Measurements from ENCODE around the gene CAPNS2. TPM values are rescaled to one million over a fixed set of nuclear protein-coding genes. Genes with fewer than 3 reads are reported as not detected.

The CAPNS2 gene
- 42.5 TPM for total RNA-seq

DNA sequence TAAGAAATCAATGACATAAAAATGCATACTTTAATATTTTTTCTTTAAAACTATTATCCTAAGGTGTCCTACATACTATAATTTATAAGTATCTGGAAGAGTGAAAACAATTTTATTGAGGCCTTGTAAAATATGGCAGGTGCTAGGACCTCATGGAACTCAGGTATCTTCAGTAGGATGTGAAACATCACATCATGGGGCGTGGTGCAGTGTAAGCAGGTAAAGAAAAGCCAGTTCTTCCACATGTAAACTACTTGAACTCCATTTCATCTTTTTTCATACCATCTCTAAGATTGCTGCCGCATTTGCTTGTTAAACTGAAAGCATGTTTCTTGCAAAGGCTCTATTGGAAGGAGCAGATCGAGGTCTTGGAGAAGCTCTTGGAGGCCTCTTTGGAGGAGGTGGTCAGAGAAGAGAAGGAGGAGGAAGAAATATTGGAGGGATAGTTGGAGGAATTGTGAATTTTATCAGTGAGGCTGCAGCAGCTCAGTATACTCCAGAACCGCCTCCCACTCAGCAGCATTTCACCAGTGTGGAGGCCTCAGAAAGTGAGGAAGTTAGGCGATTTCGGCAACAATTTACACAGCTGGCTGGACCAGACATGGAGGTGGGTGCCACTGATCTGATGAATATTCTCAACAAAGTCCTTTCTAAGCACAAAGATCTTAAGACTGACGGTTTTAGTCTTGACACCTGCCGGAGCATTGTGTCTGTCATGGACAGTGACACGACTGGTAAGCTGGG lies at the start of gene CAPNS2:
CAPNS2 (plus strand) TSS at position 253 of the 744 bp plus-strand sequence; CDS start at position 326, 73 bp downstream.
- peak; percentile 44 for DNase-seq (ENCODE audit: low spot score)

DNA sequence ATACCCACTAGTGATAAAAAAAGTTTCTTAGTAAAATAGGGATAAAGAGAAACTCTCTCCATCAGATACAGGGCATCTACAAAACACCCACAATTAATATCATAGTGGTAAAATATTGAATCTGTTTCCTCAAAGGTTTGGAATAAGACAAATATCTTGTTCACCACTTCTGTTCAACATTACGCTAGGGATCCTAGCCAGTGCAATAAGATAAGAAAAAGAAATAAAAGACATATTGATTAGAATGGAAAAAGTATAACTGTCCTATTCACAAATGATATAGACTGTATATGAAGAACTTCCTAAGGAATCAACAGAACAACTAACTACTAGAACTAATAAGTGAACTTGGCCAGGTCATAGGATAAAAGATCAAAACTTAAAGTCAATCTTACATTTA lies 44.7 kb upstream of the CAPNS2 start:
- no peak for DNase-seq (ENCODE audit: low spot score)

DNA sequence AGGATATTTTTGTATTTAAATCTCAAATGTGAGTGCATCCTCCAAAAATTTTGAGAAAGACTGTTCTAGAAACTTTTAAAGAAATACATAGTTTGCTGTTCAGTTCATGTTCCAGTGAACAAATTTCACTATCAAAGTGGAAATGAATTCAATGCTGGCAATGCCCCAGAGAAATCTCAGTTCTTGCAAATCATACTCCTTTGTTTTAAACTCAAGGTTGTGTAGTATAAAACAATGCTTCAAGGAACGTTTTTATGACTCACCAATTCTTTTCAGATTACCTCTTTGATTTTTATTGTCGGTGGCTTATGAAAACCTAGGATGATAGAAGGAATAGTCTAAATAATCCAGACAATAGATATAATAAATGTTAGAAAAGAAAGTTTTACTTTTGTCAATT lies 40.0 kb upstream of the CAPNS2 start:
- no peak for DNase-seq (ENCODE audit: low spot score)

DNA sequence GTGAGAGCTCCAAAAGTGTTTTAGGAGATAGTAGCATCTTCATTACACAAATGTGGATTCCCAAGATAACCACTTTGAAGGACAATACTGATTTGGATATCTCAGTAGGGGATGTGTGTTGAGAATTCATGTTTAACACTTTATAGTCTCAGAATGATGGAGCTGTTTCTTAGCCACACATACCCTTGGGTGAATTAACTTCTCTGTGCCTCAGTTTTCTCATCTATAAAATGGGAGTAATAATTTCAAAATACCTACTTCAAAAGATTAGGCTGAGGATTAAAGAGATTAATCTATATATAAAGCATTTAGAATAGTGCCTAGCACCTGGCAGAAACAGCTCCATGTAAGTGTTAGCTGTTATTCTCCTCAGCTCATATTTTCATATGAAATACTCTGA lies 38.6 kb upstream of the CAPNS2 start:
- DNase-seq (ENCODE audit: low spot score) = no peak

DNA sequence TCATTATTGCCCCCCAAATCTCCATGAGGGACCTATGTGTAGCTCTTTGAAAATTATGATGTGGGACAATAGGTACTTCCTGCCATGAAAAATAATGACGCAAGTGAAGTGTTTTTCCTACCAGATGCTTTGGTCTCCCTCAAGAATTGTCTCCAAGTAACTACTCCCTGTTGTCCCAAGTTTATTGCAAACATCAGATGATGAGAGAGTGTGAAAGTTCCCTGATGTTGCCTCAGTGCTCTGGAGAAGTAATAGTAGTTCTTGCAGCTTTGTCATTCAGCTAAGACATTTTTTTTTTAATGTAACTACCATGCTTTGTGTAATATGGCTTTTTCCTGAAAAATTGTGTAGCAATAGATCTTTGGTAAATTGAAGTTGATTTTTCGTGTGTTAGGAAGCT lies 37.5 kb upstream of the CAPNS2 start:
- DNase-seq (ENCODE audit: low spot score) = no peak

DNA sequence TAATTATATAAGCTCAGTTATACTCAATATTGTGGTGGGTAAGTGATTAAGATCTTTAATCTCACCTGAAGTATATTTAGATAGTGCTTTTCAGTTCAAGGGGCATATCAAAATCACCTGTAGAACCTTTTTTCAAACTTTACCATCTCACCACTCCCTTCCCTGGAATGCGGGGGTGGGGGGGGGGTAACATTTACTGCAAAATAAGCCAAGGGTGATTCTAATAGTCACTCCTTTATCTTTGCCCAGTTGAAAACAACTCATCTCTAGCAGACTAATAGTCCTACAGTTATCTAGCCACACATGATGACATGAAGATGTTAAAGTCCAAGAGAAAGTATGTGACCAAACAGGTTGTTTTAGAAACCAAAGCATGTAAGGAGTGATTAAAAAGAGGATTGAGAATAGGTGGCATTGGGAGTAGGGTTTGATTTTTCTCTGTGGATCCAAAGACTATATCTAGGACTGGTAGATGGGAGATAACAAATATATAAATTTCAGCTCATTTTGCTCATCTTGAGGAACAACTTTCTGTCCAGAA lies 36.1 kb upstream of the CAPNS2 start:
- DNase-seq (ENCODE audit: low spot score) = no peak

DNA sequence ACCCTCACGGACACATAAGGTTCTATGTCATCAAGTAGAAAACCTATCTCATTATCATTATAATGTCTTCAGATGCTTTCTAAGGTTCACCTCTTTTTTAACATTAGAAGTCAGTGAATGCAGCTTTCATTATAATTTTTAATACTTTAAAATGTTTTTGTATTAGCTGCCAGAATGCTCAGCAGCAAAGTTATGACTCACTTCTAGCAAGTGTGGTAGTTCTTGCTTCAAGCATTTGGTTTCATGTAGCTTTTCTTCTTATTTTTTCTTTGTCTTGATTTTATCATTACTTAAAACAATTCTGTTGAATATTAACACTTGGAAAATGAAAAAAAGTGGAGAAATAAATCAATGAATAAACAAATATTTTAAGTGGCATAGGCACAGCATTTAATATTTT lies 34.3 kb upstream of the CAPNS2 start:
- DNase-seq (ENCODE audit: low spot score) = no peak

DNA sequence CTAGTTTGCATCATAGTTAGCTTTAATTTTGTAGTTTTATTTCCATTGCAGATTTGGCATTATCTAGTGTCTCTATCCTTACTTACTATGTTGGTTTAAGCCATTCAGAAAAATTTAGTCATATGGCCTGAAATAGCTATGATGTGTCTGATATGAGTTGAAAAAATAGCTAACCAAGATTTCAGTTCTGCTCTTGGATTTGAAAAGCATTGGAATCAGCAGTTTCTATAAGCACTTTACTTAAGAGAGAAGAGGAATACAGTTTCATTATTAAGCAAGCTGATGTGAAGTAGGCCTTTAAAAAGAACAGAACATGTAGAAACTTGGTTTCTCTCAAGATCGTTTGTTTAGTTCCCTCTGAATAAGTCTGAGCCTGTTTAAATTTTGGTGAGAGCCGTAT lies 31.7 kb upstream of the CAPNS2 start:
- no peak for DNase-seq (ENCODE audit: low spot score)

DNA sequence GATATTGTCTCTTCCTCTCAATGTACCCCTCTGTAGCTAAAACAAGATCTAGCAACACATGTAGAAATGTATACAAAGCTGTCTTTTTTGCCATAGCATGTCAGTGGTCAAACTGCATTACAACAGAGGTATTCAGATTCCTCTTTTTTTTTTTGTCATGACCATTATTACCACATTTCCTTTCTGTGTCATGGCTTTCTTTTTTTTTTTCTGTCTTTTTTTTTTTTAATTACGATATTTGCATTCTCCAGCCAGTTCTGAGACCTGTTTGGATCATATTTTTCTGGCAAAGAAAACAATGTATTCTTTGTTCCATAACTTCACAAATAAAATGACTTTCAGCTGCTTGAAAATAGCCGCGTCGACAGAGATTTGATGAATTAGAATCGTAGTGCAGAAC lies 27.4 kb upstream of the CAPNS2 start:
- DNase-seq (ENCODE audit: low spot score) = no peak

DNA sequence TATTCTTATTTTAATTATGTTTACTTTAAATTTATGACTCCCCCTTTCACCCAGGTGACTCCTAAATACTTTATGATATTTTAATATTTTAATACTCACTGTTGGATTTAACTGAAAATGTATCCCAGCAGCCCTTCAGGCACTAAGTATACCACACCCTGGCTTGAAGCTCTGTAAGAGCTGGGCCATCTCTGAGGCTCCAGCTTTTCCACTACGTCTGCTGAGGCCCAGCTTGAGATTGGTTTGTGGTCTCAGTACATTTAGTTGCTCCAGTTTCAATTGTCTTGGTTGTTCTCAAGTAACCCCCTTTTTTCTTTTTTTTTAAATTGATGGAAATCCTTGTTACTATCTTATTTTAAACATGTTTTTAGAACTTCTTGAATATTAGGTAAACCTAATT lies 27.0 kb upstream of the CAPNS2 start:
- no peak for DNase-seq (ENCODE audit: low spot score)

DNA sequence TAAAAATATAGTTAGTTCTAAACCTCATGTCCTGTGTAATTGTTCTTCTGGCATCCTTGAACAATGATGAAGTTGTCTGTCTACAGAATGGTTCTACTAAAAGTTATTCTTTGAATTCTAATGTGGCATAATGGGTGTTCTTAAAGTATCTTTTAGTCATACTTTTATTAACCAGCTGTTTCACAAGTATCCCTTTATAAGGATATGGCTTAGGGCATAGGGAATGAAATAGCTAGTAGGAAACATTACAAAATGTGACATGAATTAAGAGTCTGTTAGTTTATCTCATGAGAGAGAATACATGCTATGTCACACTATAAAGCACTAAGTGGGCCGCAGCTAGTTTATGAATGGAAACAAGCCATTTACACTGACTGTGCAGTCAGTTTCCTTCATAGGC lies 26.3 kb upstream of the CAPNS2 start:
- DNase-seq (ENCODE audit: low spot score) = no peak

DNA sequence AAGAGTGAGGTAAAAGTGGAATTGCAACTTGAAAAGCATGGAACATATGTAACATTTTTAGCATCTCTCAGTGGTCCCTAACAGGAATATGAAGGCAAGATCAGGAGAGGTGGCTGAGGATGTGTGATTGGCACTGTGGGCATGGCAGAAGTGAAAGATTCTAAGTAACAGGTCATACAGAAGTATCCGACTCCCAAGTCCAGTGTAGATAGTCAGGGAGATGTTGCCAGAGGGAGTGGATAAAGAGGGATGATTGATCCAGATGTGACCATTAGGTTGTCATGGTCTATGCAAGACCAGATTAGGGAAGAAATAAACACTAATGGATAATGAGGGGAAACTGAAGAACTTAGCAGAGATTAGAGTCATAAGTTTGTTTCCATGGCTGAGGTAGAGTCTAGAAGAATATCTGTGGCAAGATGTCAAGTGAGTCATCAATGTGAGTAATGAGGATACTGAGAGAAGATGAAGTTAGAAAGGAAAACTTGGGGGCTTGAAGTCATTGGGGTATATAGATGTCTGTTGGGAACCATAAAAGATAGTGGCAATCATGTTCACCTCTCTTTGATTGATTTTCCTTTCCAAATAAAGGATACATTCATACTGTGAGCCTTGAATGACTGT lies 23.9 kb upstream of the CAPNS2 start:
- no peak for DNase-seq (ENCODE audit: low spot score)

DNA sequence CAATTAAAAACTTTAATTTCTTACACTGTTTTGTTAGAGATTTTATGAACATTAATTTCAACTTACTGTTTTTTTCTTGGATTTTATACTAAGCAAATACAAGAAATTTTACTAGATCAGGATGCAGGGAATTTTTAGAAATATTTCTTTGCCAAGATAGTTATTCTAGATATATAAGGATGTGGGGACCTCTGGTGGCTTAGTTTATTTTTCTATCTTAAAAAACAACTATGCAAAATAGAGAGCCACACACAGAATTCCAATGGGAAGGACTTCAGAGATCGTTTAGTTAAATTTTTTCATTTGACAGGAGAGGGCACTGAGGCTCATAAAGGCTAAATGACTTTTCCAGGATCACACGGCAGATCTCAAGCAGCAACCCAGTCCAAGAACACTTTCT lies 23.0 kb upstream of the CAPNS2 start:
- no peak for DNase-seq (ENCODE audit: low spot score)

DNA sequence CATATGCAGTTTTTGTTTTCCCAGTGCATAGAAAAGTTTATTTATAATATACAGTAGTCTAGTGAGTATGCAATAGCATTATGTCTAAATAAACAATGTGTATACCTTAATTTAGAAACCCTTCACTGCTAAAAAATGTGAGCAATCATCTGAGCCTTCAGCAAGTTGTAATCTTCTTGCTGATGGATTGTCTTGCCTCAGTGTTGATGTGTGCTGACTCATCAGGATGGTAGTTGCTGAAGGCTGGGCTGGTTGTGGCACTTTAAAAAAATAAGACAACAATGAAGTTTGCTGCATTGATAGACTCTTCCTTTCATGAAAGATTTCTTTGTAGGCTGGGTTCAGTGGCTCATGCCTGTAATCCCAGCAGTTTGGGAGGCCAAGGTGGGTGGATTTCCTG lies 13.9 kb upstream of the CAPNS2 start:
- no peak for DNase-seq (ENCODE audit: low spot score)

DNA sequence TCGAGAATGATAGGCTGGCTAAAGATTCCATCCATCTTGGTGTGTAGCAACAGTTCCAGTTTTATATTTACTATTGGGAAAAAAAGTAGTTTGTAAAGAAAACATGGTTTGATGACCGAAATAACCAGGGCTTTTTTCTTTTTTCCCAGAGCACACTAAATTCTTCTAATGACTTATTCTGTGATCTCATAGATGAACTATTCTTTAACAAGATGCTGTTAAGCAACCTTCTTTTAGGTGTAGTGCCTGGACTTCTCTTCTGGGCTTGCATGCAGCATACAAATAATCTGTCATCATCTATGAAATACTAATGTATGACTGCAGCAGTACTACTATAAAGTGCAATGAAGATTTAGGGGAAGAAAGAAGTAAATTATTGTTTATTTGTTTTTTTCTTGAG lies 11.0 kb upstream of the CAPNS2 start:
- DNase-seq (ENCODE audit: low spot score) = no peak

DNA sequence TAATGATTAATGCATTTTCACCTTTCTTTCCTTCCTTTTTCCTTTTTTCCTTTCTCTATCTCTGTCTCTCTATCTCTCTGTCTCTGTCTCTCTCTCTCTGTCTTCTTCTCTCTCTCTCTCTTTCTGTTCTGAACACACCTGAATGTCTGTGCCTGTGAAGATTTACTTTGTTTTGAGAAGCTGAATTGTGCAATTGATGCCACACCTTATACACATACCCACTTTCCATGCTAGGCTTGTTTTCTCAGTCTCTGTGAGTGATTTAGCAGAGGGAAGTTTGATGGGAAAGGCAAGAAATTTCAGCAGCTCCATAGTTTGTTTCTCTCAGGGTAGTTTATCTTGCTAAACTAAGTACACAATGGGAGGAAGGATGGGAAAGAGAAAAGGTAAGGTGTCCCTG lies 9.3 kb upstream of the CAPNS2 start:
- DNase-seq (ENCODE audit: low spot score) = no peak

DNA sequence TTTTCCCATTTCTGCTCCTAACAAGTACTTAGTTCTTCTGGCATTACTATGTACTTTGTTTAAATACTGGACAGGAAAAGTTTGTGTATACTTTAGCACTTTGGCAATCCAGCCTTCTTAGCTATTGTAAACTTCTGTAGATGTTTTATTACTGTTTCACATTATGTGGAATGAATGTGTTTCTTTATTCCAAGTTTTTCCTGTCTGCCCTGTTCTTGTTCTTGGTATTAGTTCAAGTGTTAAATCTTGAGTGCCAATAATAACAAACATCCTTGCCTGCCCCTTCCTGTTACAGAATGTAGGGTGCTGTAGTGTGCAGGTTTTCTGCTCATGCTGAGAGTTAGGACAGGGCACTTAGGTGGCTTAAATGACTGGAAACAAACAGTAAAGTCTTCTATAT lies 7.3 kb upstream of the CAPNS2 start:
- no peak for DNase-seq (ENCODE audit: low spot score)

DNA sequence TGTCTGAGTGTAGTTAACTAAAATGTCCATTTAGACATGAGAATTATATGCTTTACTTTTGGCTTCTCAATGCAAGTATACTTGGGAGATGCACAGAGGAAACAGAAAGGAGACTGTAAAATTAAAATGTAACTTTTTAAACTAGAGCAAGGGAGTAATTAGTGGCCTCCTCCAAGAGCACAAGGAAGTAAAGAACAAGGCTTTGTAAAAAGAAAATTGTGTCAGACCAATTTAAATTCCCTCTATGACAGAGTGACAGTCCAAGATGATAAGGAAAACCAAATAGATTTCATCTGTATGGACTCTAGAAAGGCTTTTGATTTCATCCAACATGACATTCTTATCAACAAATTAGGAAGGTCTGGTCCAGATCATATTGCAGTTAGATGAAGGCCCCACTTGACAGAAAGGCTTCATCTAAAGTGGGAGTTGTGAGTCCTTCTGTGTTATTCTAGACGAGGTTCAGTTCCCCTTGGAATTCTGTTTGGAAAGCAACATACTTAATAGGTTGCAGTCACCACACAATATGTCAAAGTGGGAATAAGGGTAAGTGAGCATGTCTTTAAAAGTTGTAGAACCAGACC lies 6.5 kb upstream of the CAPNS2 start:
- no peak for DNase-seq (ENCODE audit: low spot score)

DNA sequence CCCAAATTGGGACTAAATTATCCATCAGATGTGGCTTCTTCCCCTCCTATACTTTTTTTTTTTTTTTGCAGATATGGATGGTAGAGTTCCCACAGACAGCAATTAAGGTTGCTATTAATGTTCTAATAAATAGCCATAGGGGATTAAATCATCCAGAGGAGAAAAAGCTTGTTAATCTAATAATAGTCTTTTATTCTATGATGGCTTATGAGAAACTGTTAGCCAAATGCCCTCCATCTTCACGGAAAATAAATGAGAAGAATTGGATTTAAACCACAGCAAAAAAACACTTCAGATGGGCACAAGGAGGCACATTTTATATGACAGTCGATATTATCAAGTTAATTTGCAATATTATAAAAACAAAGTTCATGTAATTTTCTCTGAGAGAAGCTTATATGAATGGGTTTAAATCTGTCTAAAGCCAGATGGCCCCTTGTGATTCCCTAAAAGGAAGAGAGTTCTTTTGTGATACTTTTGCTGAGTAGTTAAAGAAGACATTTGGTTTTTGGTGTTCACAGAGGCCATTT lies 5.1 kb upstream of the CAPNS2 start:
- DNase-seq (ENCODE audit: low spot score) = no peak

DNA sequence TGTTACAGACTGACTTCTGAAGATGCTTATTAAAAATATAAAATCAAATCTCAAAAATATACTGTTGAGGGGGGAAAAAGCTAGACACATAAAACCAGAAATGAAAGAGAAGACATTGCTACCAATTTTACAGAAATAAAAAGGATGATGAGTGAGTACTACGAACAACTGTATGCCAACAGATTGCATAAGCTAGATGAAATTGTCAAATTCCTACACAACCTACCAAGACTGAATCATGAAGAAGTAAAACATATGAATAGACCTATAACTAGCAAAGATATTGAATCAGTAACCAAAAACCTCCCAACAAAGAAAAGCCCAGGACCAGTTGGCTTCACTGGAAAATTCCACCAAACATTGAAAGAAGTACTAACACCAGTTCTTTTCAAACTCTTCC lies 3.5 kb upstream of the CAPNS2 start:
- DNase-seq (ENCODE audit: low spot score) = no peak

DNA sequence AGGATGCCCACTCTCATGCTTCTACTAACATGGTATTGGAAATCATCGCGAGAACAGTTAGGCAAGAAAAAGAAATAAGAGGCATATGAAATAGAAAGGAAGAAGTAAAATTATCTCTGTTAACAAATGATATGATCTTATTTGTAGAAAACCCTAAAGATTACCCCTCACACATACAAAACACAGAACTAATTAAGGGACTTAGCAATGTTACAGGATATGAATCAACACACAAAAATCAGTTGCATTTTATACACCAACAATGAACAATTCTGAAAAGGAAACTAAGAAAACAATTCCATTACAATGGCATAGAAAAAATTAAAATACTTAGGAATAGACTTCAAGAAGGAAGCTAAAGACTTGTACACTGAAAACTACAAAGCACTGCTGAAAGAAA lies 2.7 kb upstream of the CAPNS2 start:
- DNase-seq (ENCODE audit: low spot score) = no peak

DNA sequence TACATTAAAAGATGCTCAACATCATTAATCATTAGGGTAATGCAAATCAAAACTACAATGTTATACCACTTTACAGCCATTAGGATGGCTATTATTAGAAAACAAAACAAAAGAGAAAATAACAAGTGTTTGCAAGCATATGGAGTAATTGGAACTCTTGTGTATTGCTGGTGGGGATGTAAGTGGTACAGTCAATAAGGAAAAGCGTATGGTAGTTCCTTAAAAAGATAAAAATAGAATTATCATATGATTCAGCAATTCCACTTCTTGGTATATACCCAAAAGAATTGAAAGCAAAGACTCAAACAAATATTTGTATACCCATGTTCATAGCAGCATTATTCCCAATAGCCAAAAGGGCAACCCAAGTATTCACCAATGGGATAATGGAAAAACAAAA lies 1.4 kb upstream of the CAPNS2 start:
- DNase-seq (ENCODE audit: low spot score) = no peak

DNA sequence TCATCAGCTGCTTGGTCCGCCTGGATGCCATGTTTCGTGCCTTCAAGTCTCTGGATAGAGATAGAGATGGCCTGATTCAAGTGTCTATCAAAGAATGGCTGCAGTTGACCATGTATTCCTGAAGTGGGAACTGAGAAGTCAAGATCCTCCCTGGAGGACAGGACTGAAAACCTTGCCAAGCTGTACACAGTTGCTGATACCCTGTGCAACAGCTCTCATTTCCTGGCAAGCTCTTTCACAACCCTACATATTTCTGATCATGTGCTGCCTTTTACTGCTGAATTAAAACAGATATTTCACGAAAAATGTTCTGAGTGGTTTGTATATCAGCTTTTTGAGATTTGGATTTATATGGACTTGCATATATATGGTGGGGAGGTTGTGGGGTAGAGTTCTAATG lies 898 bp downstream of the CAPNS2 start:
- DNase-seq (ENCODE audit: low spot score) = peak; percentile 44
